CD14-positive monocyte (primary cell): ENCODE measurements around the gene KCNH1. TPM values are rescaled to one million over a fixed set of nuclear protein-coding genes. Genes with fewer than 3 reads are reported as not detected.

Experiments used
- DNase-seq, 3 donors: peaks; one replicate each; pipeline ENCODE4 v3.0.0-alpha.2; 2011 to 2022
- H2AFZ ChIP-seq: 2 replicates; pipeline ENCODE4 v1.6.0; 2012; ENCODE audit warnings: mild to moderate bottlenecking, low read depth, low read length, inconsistent platforms; ENCODE audit not compliant: insufficient read depth, poor library complexity, severe bottlenecking
- H3K27ac ChIP-seq, 2 donors: 1 replicate in 1 of 2; 2 replicates in 1 of 2; pipeline ENCODE4 v1.5.1; 2012 to 2013; ENCODE audit warnings: low read length in 2 of 2, control low read depth in 1 of 2, inconsistent platforms in 1 of 2, low read depth in 1 of 2, mild to moderate bottlenecking in 1 of 2
- H3K27me3 ChIP-seq, 2 donors: one replicate each; pipeline versions ENCODE4 v1.6.0 to v1.6.1; 2011 to 2013; ENCODE audit warnings: low read length in 2 of 2; ENCODE audit not compliant: control insufficient read depth in 2 of 2, insufficient read depth in 2 of 2
- H3K36me3 ChIP-seq, 2 donors: replicated peaks in 1 of 2; 1 replicate in 1 of 2; 2 replicates in 1 of 2; pipeline versions ENCODE4 v1.5.1 to v1.6.1; 2012 to 2013; ENCODE audit warnings: low read length in 2 of 2, control low read depth in 1 of 2, inconsistent platforms in 1 of 2, mild to moderate bottlenecking in 1 of 2; ENCODE audit not compliant: insufficient read depth in 2 of 2, control insufficient read depth in 1 of 2
- H3K4me1 ChIP-seq, 2 donors: 1 replicate in 1 of 2; 2 replicates in 1 of 2; pipeline versions ENCODE4 v1.5.1 to v1.6.1; 2012 to 2013; ENCODE audit warnings: low read length in 2 of 2, control low read depth in 1 of 2, inconsistent platforms in 1 of 2, mild to moderate bottlenecking in 1 of 2, moderate library complexity in 1 of 2; ENCODE audit not compliant: insufficient read depth in 2 of 2, control insufficient read depth in 1 of 2
- H3K4me2 ChIP-seq: replicated peaks from 2 replicates; pipeline ENCODE3; 2012; ENCODE audit warnings: low read length, moderate library complexity, mild to moderate bottlenecking; ENCODE audit not compliant: poor library complexity, severe bottlenecking; ENCODE audit errors: extremely low read depth
- H3K4me3 ChIP-seq, 3 experiments: fragments of 200-600 bp in 1 of 3; sonication (generic) in 1 of 3; replicated peaks in 1 of 3; 1 replicate in 2 of 3; 2 replicates in 1 of 3; pipeline ENCODE4 v1.5.1; 2011 to 2013; ENCODE audit warnings: low read length in 3 of 3, mild to moderate bottlenecking in 3 of 3, control low read depth in 2 of 3, low read depth in 2 of 3, inconsistent platforms in 1 of 3, moderate library complexity in 1 of 3
- H3K79me2 ChIP-seq: 2 replicates; pipeline ENCODE4 v1.6.0; 2012; ENCODE audit warnings: mild to moderate bottlenecking, control low read depth, inconsistent platforms, low read length, moderate library complexity; ENCODE audit not compliant: insufficient read depth
- H3K9ac ChIP-seq: 2 replicates; pipeline ENCODE4 v1.6.0; 2017; ENCODE audit warnings: low read length, mild to moderate bottlenecking; ENCODE audit not compliant: insufficient read depth, poor library complexity, severe bottlenecking
- H3K9me3 ChIP-seq, 2 donors: replicated peaks in 1 of 2; 1 replicate in 1 of 2; 2 replicates in 1 of 2; pipeline versions ENCODE4 v1.5.1 to v1.6.1; 2012 to 2013; ENCODE audit warnings: low read length in 2 of 2, control low read depth in 1 of 2; ENCODE audit not compliant: control insufficient read depth in 1 of 2, insufficient read depth in 1 of 2
- H4K20me1 ChIP-seq: 2 replicates; pipeline ENCODE4 v1.6.0; 2012; ENCODE audit warnings: mild to moderate bottlenecking, low read length, control low read depth, moderate library complexity; ENCODE audit not compliant: insufficient read depth
- H3K27ac Mint-ChIP-seq, 7 donors: one replicate each; pipeline ENCODE4 v1.8.0; 2020; ENCODE audit warnings: mild to moderate bottlenecking in 7 of 7, mixed read lengths in 7 of 7, moderate library complexity in 6 of 7, inconsistent platforms in 2 of 7
- H3K27me3 Mint-ChIP-seq, 3 donors: one replicate each; pipeline ENCODE4 v1.8.0; 2021 to 2022; ENCODE audit warnings: low read depth in 3 of 3, mild to moderate bottlenecking in 3 of 3, mixed read lengths in 3 of 3, moderate library complexity in 3 of 3, inconsistent platforms in 1 of 3
- H3K36me3 Mint-ChIP-seq, 2 donors: one replicate each; pipeline ENCODE4 v1.8.0; 2020; ENCODE audit warnings: mixed read lengths in 2 of 2, inconsistent platforms in 1 of 2, mild to moderate bottlenecking in 1 of 2
- H3K4me1 Mint-ChIP-seq: one replicate; pipeline ENCODE4 v1.8.0; 2020; ENCODE audit warnings: mild to moderate bottlenecking, mixed read lengths
- H3K4me3 Mint-ChIP-seq, 2 donors: one replicate each; pipeline ENCODE4 v1.8.0; 2020; ENCODE audit warnings: mild to moderate bottlenecking in 2 of 2, mixed read lengths in 2 of 2, moderate library complexity in 1 of 2
- H3K9me3 Mint-ChIP-seq, 7 donors: one replicate each; pipeline ENCODE4 v1.8.0; 2020 to 2022; ENCODE audit warnings: mixed read lengths in 7 of 7, mild to moderate bottlenecking in 6 of 7, moderate library complexity in 6 of 7, inconsistent platforms in 2 of 7
- CTCF ChIP-seq: fragments of 200-600 bp; IDR thresholded peaks from one replicate; pipeline ENCODE4 v1.8.0; 2022; ENCODE audit warnings: antibody characterized with exemption, mild to moderate bottlenecking
- WGBS: methylation state at CpG from one replicate; pipeline ENCODE4 v1.1.5; 2013; ENCODE audit warnings: missing lambda C conversion rate; ENCODE audit not compliant: insufficient coverage; 5-methylcytosine and 5-hydroxymethylcytosine counted together
- intact Hi-C, 2 donors: fragments of 100-400 bp; cut with micrococcal nuclease; formaldehyde crosslinking; loops; one replicate each; pipeline versions ENCODE4 v1.15.0 to v1.15.1; 2023
- polyA plus RNA-seq, 3 donors: library from polyadenylated mRNA; depleted of rRNA in 1 of 3; unstranded in 2 of 3; stranded (reverse) in 1 of 3; fragments of 300-500 nt in 2 of 3; fragments of >200 nt in 1 of 3; fragmentation: Illumina TruSeq in 2 of 3; gene quantifications; 1 replicate in 2 of 3; 2 replicates in 1 of 3; pipeline ENCODE4 v1.2.3, GENCODE V29; 2012 to 2021

The KCNH1 gene
- polyA plus RNA-seq, 3 donors = not detected

DNA sequence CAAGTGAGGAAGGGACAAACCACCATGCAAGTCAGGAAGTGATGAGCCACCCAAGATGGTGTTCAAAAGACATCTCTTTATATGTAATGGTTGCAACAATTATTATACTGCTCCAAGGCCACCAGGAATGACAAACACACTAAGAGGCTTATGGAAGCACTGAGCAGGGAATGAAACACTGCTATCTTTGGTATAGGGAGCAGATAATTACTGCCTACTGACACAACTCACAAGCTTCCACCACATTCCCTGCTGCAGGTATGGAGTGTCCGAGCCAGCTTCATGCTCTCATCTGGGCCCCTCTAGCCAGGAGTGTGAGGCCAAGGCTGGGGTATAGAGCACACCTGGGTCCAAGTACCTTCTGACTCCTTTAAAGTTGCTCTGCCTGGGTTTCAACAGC lies 433.9 kb downstream of the KCNH1 start:
- no peak for DNase-seq
- H3K79me2 ChIP-seq = no peaks in the 10 kb centered on the region
- no peak overlapping the region for H3K4me3 Mint-ChIP-seq
- H3K9ac ChIP-seq = no peak overlapping the region
- H3K27me3 Mint-ChIP-seq = peaks cover 1 to 5% (median 3%) of the 10 kb centered on the region in 3 donors
- H3K4me2 ChIP-seq = no peak overlapping the region
- no peak overlapping the region for H3K4me3 ChIP-seq
- no peak for TF ChIP-seq CTCF
- no peaks in the 10 kb centered on the region for H3K4me1 ChIP-seq
- H3K27ac ChIP-seq = no peak overlapping the region
- intact Hi-C loops = no loop called here
- H4K20me1 ChIP-seq = no peaks in the 10 kb centered on the region
- H3K9me3 ChIP-seq = no peaks in the 10 kb centered on the region
- H3K4me1 Mint-ChIP-seq = no peaks in the 10 kb centered on the region
- H3K9me3 Mint-ChIP-seq = peaks cover 0 to 4% (median 0%) of the 10 kb centered on the region in 7 donors
- no peaks in the 10 kb centered on the region for H3K36me3 ChIP-seq
- no peak overlapping the region for H3K27ac Mint-ChIP-seq
- H3K27me3 ChIP-seq = no peaks in the 10 kb centered on the region
- WGBS = no CpG with 5 or more reads among the region's 1 CpG
- no peaks in the 10 kb centered on the region for H3K36me3 Mint-ChIP-seq
- H2AFZ ChIP-seq = no peak overlapping the region

GRCh38 chr1:210698661-210699060 lies 435.3 kb downstream of the KCNH1 start:
- Histone ChIP-seq H3K27ac (no peak overlapping the region), H3K9me3 (no peaks in the 10 kb centered on the region), H4K20me1 (no peaks in the 10 kb centered on the region), H3K4me1 (no peaks in the 10 kb centered on the region), H3K4me3 (no peak overlapping the region), H3K9ac (no peak overlapping the region), H3K79me2 (no peaks in the 10 kb centered on the region), H2AFZ (no peak overlapping the region), H3K36me3 (no peaks in the 10 kb centered on the region), H3K4me2 (no peak overlapping the region), H3K27me3 (no peaks in the 10 kb centered on the region)
- Mint-ChIP-seq H3K27me3 (peaks cover 1 to 5% (median 2%) of the 10 kb centered on the region in 3 donors), H3K36me3 (no peaks in the 10 kb centered on the region), H3K9me3 (peaks cover 0 to 4% (median 0%) of the 10 kb centered on the region in 7 donors), H3K4me1 (no peaks in the 10 kb centered on the region), H3K27ac (no peak overlapping the region), H3K4me3 (no peak overlapping the region)
- no peak for DNase-seq
- intact Hi-C loops = no loop called here
- WGBS = 80% methylated on average over 1 of the region's 5 CpGs
- TF ChIP-seq CTCF = no peak
